Neuron (in vitro differentiated cells): ENCODE measurements around the gene ERV3-1.
"Not testable (repeated sequence)": the region's sequence is repeated elsewhere in the genome, so short reads cannot be mapped to it uniquely, and the experiment has no call there.

ENCODE experiments used
- H2AFZ ChIP-seq: one replicate; pipeline ENCODE4 v1.6.1; 2013; ENCODE audit warnings: low read depth, mild to moderate bottlenecking, inconsistent platforms, low read length, moderate library complexity
- H3K27me3 ChIP-seq: one replicate; pipeline ENCODE4 v1.6.1; 2013; ENCODE audit warnings: low read length; ENCODE audit not compliant: insufficient read depth
- H3K36me3 ChIP-seq: one replicate; pipeline ENCODE4 v1.6.1; 2013; ENCODE audit warnings: low read length; ENCODE audit not compliant: insufficient read depth
- H3K4me1 ChIP-seq: one replicate; pipeline ENCODE4 v1.6.1; 2013; ENCODE audit warnings: low read length; ENCODE audit not compliant: insufficient read depth
- H3K4me3 ChIP-seq: 2 replicates; pipeline ENCODE4 v1.5.1; 2013; ENCODE audit warnings: mild to moderate bottlenecking, low read length, moderate library complexity
- H3K9me3 ChIP-seq: one replicate; pipeline ENCODE4 v1.6.1; 2013; ENCODE audit warnings: low read length

ERV3-1 gene, protein sequence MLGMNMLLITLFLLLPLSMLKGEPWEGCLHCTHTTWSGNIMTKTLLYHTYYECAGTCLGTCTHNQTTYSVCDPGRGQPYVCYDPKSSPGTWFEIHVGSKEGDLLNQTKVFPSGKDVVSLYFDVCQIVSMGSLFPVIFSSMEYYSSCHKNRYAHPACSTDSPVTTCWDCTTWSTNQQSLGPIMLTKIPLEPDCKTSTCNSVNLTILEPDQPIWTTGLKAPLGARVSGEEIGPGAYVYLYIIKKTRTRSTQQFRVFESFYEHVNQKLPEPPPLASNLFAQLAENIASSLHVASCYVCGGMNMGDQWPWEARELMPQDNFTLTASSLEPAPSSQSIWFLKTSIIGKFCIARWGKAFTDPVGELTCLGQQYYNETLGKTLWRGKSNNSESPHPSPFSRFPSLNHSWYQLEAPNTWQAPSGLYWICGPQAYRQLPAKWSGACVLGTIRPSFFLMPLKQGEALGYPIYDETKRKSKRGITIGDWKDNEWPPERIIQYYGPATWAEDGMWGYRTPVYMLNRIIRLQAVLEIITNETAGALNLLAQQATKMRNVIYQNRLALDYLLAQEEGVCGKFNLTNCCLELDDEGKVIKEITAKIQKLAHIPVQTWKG

DNA sequence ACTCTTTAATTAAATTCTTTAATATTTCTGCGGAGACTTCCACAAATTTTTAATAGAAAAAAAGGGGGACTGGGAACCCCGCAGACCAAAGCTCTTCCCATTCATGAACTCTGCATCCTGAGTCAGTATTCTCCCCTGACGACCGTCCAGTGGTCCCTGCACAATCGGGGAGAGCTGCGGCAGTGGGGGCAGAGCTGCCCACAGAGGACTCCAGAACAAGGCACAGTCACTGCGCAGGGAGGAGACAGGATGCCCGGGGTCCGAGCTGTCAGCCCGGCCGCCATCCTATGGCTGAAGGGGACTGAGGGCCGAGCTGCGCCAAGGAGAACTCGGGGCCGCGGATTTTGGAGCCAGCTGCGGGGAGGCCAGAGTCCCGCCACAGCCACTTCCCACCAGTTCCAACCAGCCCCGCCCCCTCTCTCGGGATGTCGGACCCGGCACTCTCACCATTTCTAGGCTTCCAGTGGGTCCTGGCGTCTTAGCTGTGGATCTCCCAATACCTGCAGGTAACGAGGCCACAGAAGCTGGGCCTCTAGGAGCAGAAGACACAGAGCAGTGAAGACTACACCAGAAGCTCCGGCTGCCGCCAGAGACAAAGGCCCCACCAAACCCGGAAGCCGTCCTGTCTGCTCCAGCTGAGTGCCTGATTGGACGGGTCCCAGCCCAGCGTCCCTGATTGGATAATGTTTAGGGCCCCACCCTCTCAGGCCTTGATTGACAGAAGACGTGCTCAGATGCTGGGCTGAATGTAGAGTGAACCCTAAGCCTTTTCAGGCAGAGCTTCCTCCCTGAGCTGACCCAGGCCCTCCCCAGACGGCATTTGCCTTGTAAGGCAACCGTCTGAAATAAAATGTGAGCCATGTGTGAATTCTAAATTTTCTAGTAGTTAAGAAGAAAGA is at the start of gene ERV3-1:
ERV3-1 (minus strand) TSS at position 594 of the 899 bp plus-strand sequence. CDS start 13,661 bp downstream, outside the sequence.
- peak within 1 kb of the TSS; percentile 65 for H2AFZ ChIP-seq
- peaks cover 10% of the 10 kb centered on the region for H3K4me1 ChIP-seq
- peaks cover 18% of the 10 kb centered on the region for H3K9me3 ChIP-seq
- no peaks in the 10 kb centered on the region for H3K27me3 ChIP-seq
- H3K4me3 ChIP-seq, result peak within 1 kb of the TSS; percentile 94
- peaks cover 23% of the 10 kb centered on the region for H3K36me3 ChIP-seq

DNA sequence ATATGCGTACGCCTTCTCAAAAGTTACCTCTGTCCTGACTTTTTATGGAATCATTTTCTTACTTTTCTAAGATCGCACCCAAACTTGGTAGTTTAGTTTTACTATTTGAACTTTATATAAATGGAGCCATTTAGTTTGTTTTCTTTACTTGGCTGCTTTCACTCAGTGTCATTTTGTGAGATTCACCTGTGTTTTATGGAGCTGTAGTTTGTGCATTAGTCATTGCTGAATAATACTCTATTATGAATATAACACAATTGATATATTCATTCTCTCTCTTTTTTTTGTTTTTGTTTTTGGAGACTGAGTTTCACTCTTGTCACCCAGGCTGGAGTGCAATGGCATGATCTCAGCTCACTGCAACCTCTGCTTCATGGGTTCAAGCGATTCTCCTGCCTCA is 49.3 kb upstream of the ERV3-1 start:
- not testable (repeated sequence) for H3K27me3 ChIP-seq, H3K4me3 ChIP-seq, H2AFZ ChIP-seq, H3K9me3 ChIP-seq, H3K4me1 ChIP-seq, H3K36me3 ChIP-seq

- not testable (repeated sequence) for H3K36me3 ChIP-seq, H3K4me1 ChIP-seq, H3K9me3 ChIP-seq, H2AFZ ChIP-seq, H3K27me3 ChIP-seq, H3K4me3 ChIP-seq
Measured at GRCh38 chr7:65054466-65054994, 48.0 kb upstream of the ERV3-1 start.

- not testable (repeated sequence) for H3K4me3 ChIP-seq, H3K27me3 ChIP-seq, H3K4me1 ChIP-seq, H3K9me3 ChIP-seq, H3K36me3 ChIP-seq, H2AFZ ChIP-seq
Measured at GRCh38 chr7:65051654-65052053, 45.2 kb upstream of the ERV3-1 start.

GRCh38 chr7:65051139-65051538 is 44.7 kb upstream of the ERV3-1 start:
- not testable (repeated sequence) for H3K36me3 ChIP-seq, H3K9me3 ChIP-seq, H3K4me3 ChIP-seq, H2AFZ ChIP-seq, H3K27me3 ChIP-seq, H3K4me1 ChIP-seq

GRCh38 chr7:65046329-65046728 is 39.8 kb upstream of the ERV3-1 start:
- not testable (repeated sequence) for H3K9me3 ChIP-seq, H3K4me1 ChIP-seq, H2AFZ ChIP-seq, H3K36me3 ChIP-seq, H3K4me3 ChIP-seq, H3K27me3 ChIP-seq

DNA sequence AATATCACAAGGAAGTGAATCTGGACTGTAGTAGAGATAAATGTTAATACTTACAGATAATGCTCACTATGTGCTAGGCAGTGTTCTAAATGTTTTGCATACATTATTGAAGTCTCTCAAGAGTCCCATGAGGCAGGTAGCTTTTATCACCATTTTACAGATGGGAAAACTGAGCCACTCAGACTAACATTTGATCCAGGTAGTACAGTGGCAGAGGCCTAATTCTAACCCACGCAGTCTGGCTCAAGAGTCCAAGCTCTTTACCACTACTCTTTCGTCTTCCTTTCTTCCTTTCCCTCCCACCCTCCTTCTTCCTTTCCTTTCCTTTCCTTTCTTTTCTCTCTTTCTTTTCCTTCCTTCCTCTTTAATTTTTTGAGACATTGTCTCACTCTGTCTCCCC is 39.1 kb upstream of the ERV3-1 start:
- H3K4me3 ChIP-seq, H3K4me1 ChIP-seq, H3K9me3 ChIP-seq, H2AFZ ChIP-seq, H3K36me3 ChIP-seq, H3K27me3 ChIP-seq: not testable (repeated sequence)

GRCh38 chr7:65038767-65039166 is 32.3 kb upstream of the ERV3-1 start:
- H3K27me3 ChIP-seq, H3K4me1 ChIP-seq, H2AFZ ChIP-seq, H3K36me3 ChIP-seq, H3K9me3 ChIP-seq: not testable (repeated sequence)
- H3K4me3 ChIP-seq, result peak overlapping the region; percentile 57

GRCh38 chr7:65037740-65038688 is 31.5 kb upstream of the ERV3-1 start:
- Histone ChIP-seq H3K27me3 (no peaks in the 10 kb centered on the region), H3K36me3 (no peaks in the 10 kb centered on the region), H3K4me1 (peaks cover 7% of the 10 kb centered on the region), H3K4me3 (peak overlapping the region; percentile 57), H2AFZ (no peak overlapping the region), H3K9me3 (no peaks in the 10 kb centered on the region)

GRCh38 chr7:65036526-65036925 is 30.0 kb upstream of the ERV3-1 start:
- not testable (repeated sequence) for H3K4me1 ChIP-seq, H3K9me3 ChIP-seq, H2AFZ ChIP-seq, H3K27me3 ChIP-seq, H3K4me3 ChIP-seq, H3K36me3 ChIP-seq

- H3K9me3 ChIP-seq, H2AFZ ChIP-seq, H3K4me1 ChIP-seq, H3K4me3 ChIP-seq, H3K27me3 ChIP-seq, H3K36me3 ChIP-seq: not testable (repeated sequence)
Measured at GRCh38 chr7:65035469-65035868, 29.0 kb upstream of the ERV3-1 start.

GRCh38 chr7:65034120-65034782 is 27.8 kb upstream of the ERV3-1 start:
- H3K36me3 ChIP-seq, H3K9me3 ChIP-seq, H3K4me1 ChIP-seq, H3K27me3 ChIP-seq, H3K4me3 ChIP-seq, H2AFZ ChIP-seq: not testable (repeated sequence)
